GM18868 (cell line): ENCODE data around the gene ROPN1.
"Not testable (repeated sequence)": the region's sequence is repeated elsewhere in the genome, so short reads cannot be mapped to it uniquely, and the experiment has no call there.

ENCODE experiments used
- ATAC-seq: cut with Tn5 transposase; IDR thresholded peaks from one replicate; pipeline ENCODE4 v1.9.1; 2021; ENCODE audit warnings: mild to moderate bottlenecking, moderate library complexity; ENCODE audit not compliant: unreplicated experiment

The ROPN1 gene

DNA sequence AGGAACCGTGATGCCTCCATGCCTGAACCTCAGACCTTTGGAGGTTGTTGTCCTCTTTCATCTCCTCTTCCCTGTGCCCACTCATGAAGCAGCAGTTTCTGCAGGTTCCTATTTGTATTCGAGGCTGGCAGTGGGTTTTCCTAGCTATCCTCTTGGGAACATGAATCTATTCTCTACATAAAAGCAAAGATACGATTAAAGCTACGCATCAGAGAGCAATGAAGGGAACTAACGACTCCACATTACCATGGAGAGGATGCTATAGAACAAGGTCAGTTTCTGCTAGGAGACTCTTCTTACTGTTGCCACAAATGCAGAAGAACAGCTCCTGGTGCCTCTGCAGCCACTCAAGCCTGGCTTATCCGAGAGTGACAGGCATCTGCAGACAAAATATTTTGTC is 9.4 kb upstream of the ROPN1 start:
- ATAC-seq, result not testable (repeated sequence)

DNA sequence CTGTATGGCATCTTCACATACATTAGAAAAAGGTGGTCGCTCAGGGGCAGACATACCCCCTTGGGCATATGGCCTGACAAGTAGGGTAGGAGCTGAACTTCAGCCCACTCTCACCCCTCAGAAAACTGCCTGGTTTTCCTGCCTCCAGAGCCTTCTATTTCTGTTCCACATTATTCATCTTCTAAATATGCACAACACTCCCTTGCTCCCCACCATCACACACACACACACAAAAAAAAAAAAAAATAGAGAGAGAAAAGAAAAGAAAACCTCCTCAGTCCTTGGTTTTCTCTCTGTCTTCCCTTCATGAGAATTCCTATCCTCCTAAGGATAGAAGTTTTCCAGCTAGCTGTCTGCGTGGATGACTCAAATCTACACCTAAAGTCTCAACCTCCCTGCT is 5.6 kb upstream of the ROPN1 start:
- no peak for ATAC-seq

DNA sequence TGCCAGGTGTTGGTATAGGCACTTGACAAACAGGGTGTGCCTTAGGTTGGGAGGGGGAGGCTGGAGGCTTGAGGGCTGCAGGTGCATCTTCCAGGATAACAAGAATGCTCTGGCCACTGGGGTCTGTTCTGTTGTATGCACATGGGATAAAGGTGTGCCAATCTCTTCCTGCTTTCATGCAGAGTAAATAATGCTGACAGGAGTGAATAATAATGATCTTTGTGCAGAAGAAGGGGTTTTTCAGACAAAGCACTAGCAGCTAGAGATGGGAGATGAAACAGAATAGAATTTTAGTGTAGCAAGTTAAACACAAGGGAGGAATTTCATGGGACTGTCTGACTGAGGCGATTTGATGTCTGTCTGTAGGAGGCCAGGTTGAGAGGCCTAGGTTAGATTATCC is 1.9 kb upstream of the ROPN1 start:
- no peak for ATAC-seq

DNA sequence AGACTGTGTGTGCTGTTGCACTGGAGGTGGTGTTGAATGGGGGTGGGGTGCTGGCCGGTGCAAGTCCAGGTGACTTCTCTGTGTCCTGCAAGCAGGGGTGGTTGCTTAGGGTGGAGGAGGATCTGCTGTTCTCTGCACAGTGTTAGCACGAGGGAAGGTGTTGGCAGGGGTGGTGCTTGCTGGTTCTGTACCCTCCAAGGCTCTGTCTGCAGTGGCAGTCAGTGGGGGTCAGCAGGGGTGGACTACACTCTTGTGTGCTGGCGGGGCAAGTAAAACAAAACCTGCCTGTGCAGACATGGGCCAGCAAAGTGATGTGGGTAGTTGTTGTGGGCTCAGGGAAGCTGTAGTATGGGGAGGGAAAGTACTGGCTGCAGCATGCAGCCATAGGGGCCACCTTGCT is 5.5 kb downstream of the ROPN1 start:
- ATAC-seq, result no peak

DNA sequence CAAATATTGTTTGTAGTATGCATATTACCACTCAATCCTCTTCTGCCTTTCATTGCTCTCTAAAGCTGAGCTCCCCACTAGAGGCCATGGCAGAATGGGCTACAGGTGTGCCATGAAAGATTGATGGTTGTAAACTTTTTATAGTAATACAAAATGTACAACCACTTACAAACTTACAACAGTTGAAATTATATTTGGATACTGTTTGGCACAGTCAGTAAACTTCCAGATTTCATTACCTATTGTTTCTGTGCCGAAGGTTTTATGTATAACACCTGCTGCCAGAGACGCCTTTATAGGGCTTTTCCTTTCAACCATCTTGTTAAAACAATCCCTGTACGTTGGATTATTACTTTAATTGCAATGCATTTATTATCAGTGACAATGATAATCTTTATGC is 7.0 kb downstream of the ROPN1 start:
- ATAC-seq, result no peak

DNA sequence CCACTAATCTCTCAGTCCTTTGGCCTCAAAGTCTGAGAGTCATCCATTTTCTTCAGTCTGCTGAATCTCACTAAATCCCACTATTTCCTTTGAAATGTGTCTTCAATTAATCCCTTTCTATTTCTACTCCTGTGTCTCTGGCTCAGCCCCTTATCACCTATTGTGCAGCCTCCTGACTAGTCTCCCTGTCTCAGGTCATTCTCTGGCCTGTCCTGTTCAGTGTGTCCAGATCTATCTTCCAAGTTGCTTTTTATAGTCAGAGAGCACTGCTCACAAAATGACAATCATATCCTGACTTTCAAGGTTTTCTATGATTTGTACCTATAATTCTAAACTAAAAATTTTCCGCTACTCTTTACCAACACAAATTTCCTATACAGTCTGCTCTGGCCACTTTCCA is 7.6 kb downstream of the ROPN1 start:
- no peak for ATAC-seq

DNA sequence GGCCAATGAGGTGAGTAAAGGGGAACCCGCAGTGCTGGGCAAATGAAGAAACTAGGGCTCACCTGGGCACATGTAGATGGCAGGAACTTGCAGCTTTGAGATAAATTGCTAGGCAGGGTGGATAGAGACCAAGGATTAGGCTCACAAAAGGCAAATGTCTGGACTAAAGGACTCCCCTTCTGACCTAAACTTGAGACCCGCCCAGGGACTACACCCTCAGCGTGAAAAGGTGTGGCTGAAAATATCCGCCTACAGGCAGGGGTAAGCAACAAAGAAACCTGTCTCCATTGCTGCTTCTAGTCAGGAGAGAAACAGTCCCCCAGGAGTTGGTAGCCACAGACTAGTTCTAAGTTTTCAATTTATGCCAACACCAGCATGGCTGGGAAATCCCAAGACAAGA is 10.6 kb downstream of the ROPN1 start:
- not testable (repeated sequence) for ATAC-seq

DNA sequence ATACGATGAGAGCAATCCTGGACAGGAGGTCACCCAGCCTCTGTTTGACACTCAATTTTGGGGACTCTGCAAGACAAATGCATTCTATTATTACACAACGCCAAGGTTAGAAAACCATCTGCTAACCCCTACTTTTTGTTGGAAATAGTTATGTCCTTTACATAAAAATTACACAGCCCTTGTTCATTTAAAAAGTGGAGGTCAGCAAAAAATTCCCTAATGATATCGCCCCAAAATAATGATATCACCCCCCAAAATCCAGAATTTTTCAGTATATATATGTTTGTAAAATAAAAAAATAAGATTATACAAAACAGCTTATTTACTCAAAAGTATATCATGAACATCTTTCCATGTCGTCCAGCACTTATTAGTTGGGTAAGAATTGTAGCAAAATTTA is 11.4 kb downstream of the ROPN1 start:
- ATAC-seq, result no peak

DNA sequence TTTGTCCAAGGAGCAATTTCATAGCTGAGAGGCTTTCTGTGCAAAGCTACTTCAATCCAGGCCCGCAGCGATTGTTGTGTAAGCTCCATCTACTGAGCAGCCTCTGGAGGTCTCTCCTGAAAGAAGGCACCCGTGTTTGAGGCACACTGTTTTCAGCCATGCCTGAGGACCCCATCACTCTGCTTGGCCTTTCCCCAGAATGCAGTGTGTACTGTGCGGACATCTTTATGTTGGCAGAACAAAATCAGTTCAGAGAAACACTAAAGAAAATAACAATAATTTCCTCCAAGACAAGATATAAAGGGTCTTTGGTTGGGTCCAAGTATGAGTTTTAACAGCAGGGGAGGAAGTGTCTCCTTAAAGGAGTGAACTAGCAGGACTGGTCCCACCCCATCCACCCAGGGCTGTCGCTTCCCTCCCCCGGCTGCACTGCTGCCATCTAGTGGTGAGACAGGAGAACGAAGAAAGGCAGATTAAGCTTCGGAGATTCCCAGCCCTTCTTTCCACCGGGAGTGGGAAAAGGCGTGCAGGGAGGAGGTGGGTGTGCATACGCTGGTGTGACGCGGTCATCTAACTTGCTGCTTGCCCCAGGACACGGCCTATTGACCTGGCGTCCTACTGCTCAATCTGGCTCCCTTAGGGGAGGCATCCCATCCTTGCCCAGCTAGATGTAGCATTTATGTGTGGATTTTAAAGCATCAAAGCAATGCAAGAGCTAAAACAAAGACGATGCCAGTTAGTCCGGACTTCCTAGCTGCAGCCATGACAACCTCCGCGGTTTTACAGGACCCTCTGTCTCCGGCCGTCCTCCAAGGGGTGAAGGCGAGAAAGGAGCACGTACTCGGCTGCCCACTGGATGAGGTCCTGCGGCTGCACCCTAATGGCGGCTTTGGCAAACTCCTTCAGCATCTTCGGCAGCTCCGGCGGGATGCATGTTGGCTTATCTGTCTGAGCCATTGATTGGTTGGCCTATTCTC is 12.1 kb downstream of the ROPN1 start:
- not testable (repeated sequence) for ATAC-seq

DNA sequence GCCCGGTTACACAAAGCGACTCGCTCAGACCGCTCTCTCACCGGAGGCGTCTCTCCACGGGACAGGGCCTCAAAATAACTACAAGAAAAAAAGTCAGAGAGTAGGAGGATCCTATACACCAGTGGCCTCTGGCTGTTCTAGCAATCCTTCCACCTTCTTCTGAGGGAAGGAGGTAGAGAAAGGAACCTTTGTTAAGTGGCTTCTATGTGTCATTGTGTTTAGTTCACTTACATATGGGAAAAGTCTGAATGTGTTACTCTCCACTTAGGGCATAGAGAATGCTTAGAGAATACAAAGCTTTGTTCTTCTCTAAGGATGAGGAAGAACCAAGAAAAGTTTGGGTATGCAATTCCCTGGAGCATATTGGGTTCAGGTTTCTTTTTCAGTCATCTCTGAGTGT is 15.0 kb downstream of the ROPN1 start:
- ATAC-seq, result not testable (repeated sequence)

DNA sequence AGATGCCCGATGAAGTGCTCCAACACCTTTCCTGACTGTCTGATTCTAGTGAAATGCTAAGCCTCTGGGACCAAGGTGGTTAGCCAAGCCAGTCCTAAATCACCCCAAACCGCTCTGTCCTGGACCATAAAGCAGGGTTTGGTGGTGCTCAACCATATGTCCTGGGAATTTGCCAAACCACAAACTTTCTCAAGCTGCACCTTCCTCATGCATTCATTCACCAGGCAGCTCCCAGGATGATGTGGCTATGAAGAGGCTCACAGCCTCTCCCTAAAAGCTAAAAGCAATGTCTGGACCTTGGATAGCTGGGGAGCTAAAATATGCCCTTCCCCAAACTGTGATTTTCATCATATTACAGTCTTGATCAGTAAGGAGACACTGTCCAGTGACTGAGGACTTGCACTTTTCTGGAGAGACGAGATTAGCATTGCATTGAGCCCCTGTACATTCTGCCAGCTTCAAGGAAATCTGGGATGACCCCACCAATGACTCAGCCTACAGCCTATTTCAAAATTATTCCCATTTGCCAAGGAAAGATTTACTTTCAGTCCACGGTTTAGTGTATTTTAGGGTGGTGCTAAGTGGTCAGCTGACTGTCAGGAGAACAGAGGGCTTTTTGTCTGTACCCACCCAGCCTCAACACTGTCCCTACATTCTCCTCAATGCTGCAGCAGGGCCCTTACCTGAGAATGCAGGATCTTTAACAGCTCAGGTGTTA is 15.6 kb downstream of the ROPN1 start:
- not testable (repeated sequence) for ATAC-seq

DNA sequence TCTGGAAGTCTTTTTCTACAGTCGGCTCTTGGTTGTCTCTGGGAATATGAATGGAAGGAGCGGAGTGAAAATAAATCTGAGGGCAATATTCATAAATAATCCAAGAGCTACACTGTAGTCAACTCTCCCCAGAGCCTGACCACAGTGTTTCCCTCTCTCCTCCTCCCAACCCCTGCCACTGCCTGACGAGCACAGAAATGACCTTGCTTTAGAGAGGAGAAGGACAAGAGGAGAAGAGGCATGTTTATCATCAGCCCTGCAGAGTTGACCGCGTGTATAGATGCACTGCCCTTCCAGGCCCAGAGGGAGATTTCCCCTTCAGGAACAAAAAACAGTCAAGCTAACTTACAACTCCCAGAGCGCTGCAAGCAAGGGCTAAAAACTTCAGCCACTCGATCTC is 16.9 kb downstream of the ROPN1 start:
- not testable (repeated sequence) for ATAC-seq

DNA sequence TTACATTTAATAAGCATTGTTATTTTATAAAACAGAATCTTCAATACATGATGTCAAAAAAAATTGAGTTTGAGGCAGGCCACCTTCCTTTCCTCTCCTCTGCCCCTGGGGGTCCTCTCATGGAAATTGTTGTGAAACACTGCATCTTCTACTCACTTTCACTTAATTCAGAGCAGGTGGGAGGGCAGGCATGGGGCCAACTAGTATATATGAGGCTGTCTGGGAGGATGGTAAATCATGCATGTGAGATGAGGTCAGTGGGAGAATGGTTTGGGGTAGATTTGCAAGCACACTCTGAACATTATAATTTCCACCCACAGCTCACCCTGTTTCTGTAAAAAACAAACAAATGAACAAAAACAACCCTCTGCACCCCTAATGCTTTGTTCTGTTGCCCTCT is 20.5 kb downstream of the ROPN1 start:
- no peak for ATAC-seq

DNA sequence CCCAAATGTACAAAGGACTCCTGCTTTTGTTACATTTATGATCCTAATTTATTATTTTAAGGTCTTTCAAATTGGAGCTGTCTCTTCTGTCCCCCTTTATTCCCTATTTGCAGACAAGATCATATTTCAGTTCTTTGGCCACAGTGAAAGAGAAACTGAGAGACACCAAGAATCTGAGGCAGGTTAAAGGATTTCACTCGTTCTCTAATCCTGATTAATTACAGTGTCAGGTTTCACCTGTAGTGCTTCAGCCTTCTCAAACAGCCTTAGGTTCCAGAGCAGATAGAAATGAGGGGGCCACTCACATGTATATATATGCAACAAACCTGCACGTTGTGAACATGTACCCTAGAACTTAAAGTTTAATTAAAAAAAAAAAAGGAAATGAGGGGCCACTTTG is 24.7 kb downstream of the ROPN1 start:
- ATAC-seq, result not testable (repeated sequence)

DNA sequence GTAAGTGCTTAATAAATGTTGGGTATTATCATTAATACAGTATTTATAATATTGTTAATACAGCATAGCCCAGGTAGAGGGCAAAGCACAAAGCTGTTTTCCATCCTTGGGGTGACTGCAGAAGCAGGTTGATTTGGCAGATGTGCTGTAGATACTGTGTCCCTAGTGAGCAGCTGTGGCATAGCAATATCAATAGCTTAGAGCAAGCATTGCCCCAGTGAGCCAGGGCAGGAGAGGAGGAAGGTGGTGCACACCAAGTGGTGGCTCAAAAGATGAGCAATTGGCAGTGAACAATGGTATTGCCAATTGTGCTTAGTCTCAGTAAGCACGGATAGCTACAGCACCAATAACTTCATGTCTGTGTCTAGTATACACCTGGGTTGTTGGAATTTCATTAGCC is 25.1 kb downstream of the ROPN1 start:
- not testable (repeated sequence) for ATAC-seq

DNA sequence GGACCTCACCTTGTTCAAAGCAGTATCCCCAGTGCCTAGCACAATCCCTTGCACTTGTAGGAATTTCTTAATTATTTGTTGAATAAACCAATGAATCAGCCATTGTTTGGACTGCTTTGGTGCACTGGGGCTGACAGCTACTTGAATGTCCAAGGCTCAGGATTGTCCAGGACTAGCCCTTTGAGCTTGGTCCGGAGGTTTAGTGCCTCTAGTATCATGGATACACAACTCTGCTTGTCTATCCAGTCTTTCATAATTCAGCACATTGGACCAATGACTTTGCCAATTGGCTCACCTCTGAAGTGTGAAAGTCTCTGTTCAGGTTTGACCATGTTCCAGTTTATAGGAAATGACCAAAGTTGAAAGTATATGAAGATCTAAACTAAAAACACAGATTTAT is 27.1 kb downstream of the ROPN1 start:
- not testable (repeated sequence) for ATAC-seq

DNA sequence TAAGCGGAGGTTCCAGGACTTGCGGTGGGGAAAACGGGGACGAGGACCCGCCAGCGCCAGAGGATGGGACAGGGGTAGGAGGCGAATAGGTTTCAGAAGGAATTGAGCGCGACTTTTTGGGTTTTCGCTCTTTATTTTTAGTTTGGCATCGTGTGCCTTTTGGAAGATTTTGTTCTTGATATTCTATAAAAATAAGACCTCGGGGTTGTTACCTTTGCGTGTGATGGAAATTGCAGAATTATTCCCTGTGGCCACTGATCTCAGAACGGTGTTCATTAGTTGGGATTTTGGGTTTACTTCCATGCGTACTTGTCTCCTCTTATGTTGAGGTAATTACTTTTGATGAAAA is 30.4 kb downstream of the ROPN1 start:
- ATAC-seq, result no peak

DNA sequence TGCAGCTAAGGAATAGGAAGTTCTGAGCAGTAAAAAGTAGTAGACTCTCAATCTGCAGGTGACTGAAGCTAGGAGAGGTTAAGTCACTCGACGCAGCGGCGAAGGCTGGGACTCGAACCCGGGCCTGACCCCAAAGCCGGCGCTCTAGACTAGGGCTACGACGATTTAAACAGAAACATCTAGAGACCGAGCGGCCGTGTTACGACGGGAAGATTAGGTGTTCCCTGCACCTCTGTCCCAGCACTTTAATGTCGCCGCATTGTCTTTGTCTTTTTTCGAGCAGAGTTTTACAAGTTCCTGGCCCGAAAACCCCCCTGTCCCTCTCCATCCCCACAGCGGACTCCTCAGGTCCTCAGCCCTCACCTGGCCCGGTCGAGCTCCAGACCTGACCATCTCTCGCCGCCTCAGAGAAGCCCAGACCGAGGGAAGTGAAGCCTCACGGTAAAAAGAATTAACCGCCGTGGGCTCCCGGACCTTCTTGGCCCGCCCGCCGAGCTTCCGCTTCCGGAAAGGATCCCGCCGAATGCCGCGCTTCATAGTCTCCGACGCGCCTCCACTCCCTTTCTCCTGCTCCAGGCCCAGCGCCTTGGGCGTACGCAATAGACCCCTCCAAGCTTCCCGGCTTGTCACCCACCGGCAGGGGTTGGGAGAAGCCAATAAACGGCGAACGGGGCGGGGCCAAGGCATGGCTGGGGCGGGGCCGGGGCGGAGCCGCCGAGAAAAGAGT is 31.0 kb downstream of the ROPN1 start, which contains the start of gene CCDC14:
Gene CCDC14, minus strand, starts transcription at position 449 of the 727 bp plus-strand sequence. Its CDS starts 56 bp downstream, at position 393.
- peak; percentile 81 for ATAC-seq

DNA sequence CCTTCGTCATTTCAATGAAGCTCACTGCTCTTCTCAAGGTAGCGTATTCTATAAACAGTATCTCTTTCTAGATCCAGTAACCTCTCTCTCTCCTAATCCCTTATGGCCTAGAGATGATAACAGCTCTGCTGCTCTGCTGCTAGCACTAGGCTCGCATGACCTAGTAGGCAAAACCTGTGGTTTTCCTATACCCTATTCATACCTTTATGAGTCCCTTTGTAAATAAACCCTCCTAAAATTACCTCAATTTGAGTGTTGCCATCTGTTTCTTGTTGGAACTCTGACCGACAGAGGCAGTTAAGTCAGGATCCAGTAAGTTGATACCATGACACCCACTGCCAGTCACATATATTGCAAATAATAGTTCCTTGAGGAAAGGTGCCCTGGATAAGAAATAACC is 38.2 kb downstream of the ROPN1 start:
- peak; percentile 92 for ATAC-seq

DNA sequence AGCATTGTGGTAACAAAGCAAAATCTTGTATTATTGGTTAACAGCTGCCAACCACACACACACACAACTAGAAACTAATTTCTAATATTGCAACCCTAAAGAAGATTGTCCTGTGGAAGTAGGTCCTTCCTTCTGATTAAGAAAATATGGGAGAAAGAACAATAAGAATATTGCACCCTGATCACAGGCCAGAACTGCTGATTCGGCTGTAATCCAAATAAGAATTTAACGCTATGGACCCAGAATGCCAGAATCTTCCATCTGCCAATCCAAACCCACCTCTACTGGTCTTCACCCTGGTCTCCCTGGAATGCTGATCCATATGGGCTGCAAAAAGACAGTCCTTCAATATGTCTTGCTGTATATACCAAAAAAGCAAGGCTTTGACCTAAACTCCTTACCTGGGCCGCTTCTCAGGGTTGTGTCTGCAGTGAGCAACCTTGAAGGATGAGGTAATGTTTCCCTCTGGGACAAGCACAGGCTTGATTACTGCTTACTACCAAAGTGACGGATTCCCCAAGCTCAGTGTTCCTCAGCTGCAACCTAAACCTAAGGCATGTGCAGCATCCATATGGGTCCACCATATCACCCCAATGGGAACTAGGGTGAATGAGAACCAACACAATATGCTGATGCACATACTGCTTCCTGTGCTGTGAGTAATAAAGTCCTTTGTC is 38.9 kb downstream of the ROPN1 start:
- peak; percentile 50 for ATAC-seq
